HG03342 (cell line): ENCODE measurements around the gene AQP2.

Experiments used
- ATAC-seq: cut with Tn5 transposase; IDR thresholded peaks from one replicate; pipeline ENCODE4 v1.9.1; 2021; ENCODE audit warnings: mild to moderate bottlenecking, moderate library complexity; ENCODE audit not compliant: unreplicated experiment

The AQP2 gene, protein sequence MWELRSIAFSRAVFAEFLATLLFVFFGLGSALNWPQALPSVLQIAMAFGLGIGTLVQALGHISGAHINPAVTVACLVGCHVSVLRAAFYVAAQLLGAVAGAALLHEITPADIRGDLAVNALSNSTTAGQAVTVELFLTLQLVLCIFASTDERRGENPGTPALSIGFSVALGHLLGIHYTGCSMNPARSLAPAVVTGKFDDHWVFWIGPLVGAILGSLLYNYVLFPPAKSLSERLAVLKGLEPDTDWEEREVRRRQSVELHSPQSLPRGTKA

GRCh38 chr12:49950273-49951251 lies at the start of gene AQP2:
AQP2 (plus strand) TSS chr12:49950737; CDS start chr12:49950831, 94 bp downstream.
- no peak for ATAC-seq

DNA sequence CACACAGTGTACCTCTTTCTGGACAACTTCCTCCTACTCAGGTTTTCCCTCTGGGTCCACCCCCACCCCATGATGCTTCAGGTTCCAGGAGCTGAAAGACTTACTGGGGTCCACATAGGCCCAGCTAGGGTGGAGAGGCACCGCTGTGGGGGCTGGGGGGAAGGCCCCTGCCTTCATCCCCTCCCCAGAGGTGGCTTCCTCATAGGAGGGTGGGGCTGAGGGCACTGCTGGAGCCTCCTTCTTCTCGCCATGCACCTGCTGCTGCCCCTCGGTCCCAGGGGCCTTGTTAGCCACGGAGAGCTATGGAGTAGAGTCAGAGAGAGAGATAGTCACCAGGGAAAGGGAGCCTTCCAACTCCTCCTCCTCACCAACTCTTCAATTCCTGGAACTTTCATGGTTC lies 49.5 kb upstream of the AQP2 start:
- ATAC-seq = no peak

DNA sequence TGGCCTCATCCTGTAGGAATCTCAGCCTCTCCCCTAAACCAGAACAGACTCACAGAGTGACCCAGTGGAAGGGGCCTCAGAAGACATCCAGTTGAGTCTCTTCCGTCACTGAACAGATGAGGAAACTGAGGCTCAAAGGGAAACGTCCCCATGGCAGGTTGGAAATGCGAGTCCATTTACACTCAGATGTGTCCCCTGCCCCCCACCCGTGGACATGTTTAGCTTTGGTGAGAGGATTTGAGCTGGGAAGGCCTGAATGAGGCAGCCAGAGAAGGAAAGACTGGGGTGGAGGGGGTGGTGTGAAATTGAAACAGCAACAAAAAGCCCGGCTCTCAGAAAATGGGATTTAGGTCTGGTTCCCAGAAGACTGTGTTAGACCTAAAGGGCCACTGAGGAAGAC lies 48.6 kb upstream of the AQP2 start:
- no peak for ATAC-seq

DNA sequence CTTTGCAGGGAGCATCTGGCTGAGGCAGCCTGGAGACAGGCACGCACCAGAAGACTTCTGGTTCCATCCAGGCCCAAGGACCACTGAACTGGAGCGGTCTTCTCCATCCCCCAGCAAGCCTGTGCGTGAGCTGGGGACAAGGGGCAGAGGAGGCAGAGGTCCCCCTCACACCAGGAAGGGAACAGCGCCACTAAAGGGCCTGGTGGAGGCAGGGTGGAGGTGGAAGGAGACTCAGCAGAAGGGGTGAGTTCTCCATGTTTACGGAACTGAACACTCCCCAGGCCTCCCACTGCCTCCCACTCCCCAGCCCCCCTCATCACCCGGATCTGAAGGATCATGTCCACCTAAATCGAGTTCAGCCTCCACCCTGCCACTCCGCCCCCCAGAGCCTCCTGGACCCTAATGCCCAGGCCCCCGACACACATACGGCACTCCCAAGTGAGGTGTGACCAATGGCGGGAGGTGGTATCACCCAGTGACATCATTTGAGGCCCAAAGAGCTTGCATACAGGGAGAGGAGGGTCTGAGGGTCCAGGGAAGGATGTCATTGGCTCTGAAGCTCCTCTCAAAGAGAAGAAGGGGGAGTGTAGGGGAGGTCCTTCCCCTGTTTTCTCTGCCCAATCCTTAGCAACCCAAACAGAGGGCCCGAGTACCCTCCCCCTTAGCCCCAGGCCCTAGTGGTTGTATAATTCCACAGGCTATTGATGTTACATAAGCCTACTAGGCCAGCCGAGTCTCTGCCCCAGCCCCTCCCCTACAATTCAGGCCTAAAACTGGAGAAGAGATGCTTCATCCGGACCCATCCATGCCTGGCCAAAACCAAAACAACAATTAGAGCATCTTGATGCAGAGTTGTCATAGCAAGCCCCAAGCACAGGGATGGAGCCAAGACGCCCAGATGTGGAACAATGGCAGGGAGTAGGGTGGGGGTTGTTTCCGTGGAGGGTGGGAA lies 47.9 kb upstream of the AQP2 start:
- no peak for ATAC-seq

DNA sequence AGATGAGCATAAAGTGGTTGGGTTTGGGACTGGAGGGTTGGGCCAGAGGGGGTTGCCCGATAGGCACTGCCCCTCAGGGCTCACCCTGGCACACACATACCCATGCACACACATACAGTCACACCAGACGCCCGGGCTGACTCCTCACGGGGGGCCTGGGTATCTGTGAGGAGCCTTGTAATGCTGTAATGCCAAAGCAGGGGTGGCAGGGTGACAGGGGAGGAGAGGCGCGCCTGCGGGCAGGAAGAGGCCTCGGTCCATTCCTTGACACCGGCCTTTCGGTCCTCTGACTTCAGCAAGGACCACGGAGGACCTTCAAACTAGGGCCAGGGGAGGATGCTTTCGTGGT lies 47.2 kb upstream of the AQP2 start:
- ATAC-seq = no peak

DNA sequence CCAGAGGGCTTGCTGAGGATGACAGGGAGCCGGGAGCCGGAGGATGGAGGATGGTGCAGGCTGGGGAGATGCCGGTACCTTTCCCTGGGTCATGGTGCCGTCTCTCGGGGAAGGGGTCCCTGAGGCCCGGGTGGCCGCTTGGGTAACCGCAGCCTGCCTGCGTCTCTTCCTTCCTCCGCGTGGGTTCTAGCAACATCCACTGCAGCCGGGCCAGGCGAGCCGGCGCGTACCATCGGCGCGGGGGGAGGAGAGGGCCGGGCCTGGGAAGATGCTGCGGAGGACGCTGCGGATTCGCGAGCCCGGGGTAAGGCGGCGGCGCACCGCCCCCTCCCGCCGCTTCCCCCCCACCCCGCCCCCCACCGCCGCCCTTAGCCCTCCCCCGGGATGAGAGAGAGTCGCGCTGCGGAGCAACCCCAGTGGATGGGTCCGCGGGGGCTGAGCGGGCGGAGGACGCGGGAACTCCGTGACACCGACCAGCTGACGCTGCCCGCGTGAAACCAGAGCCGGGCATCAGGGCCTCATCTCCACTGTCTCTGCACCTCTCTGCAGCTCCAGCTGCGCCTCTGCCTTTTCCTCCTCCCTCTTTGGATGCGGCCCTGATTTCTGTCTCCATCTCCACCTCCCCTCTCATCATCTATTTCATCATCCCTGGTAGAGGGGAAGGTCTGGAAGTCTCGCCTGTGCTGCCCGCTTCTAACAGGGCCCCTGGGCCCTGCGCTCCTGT lies 46.7 kb upstream of the AQP2 start, which contains the start of gene FAIM2:
FAIM2 (minus strand) TSS at position 201 of the 724 bp plus-strand sequence; CDS start at position 93, 108 bp downstream.
- ATAC-seq = no peak

DNA sequence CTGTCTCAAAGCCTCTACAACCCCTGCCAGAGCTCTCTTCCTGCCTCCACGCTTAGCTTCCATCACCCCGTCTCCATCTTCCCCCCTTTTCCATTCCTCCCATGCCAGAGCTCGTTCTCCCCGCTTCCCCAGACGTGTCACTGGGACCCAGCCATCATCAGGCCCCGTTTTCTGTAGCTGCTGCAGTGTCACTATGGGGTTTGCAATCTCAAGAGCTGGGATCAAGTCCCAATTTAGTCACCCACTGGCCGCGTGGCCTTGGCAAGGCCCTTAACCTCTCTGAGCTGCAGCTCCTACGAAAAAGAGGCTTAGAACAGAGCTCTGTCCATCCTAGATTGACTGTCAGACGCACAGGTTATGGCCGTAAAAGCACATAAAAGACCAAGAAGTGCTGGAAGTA lies 45.9 kb upstream of the AQP2 start:
- ATAC-seq = no peak

- ATAC-seq = no peak
Observed at GRCh38 chr12:49905718-49906314, 44.7 kb upstream of the AQP2 start.

GRCh38 chr12:49907352-49907751 lies 43.2 kb upstream of the AQP2 start:
- ATAC-seq = no peak

- ATAC-seq = no peak
Observed at GRCh38 chr12:49909356-49909755, 41.2 kb upstream of the AQP2 start.

GRCh38 chr12:49909826-49910225 lies 40.7 kb upstream of the AQP2 start:
- no peak for ATAC-seq

GRCh38 chr12:49910331-49911212 lies 40.0 kb upstream of the AQP2 start:
- no peak for ATAC-seq

DNA sequence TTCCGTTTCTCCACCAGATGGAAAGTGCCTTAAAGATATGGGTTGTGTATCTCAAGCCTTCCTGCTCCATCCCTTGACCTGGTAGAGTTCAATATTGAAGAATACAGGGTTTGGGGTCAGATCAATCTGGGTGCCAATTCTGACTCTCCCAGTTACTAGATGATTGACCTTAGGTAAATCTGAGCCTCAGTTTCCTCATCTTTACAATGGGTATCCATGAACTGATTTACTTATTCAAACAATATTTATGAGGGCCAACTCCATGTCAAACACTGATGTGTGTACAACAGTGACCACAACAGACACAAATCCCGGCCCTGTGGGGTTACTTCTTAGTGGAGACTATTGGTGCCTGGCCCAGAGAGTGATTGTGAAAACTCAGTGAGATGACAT lies 39.3 kb upstream of the AQP2 start:
- no peak for ATAC-seq

DNA sequence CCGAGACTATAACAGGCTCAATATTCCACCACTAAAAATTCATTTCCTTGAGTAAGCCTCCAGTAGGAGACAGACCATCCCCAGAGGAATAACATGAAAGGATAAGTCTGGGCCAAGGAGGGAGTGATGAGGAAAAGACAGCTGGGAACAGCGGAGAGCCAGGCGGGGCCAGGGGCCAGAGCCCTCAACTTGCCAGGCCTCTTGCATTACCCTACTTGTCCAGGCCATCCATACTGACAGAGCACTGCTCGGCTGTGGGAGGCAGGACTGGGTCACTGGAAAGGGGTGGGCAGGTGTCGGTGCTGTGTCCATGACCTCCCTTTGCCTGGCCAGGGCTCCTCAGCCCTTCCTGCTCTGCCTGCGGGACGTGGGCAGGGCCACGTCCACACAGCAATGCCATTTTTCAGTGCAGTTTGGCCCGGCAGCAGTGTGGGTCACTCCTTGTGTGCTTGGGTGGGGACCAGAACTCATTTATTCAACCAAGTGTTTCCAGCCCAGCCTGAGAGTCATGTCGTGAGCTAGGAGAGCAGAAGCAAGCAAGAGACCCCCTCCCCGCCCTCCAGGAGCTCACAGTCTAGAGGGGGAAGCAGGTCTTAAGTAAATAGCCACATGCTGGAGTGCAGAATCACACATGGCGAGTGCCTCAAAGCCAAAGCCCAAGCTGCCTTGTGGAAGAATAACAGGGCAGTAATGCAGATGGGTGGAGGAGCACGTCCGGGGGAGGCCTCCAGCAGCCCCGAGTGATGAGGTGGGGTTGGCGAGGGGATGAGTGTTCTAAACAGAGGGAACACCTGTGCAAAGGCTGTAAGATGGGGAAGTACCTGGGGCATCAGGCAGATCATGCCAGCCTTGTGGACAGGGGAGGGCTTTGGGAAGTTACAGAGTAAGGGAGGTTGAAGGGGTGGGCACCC lies 37.9 kb upstream of the AQP2 start:
- no peak for ATAC-seq

DNA sequence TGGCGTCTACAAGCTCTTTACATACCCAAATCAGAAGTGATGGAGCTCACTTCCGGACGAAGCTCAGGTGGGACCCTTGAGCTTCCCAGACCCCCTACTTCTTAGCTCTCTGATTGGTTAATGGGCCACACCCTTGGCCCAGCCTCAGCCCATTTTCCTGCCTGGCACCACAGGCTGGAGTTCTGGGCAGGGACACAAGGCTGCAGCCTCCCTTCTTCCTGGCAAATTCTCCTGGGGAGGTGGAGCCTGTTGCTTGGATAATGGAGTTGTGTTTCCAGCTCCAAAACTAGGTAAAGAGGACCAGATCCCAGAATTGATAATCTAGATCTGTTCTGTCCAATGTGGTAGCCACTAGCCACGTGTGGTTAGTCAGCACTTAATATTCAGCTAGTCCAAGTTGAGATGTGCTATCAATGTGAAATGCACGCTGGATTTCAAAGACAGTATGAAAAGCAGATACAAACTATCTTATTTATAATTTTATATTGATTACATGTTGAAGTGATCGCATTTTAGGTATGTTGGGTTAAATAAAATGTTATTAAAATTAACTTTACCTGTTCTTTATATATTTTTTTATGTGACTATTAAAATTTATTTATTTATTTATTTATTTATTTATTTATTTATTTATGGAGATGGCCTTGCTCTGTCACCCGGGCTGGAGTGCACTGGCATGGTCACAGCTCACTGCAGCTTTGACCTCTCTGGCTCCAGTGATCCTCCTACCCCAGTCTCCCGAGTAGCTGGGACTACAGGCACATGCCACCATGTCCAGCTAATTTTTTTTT lies 34.2 kb upstream of the AQP2 start:
- ATAC-seq = no peak

GRCh38 chr12:49917166-49917787 lies 33.3 kb upstream of the AQP2 start:
- ATAC-seq = no peak

DNA sequence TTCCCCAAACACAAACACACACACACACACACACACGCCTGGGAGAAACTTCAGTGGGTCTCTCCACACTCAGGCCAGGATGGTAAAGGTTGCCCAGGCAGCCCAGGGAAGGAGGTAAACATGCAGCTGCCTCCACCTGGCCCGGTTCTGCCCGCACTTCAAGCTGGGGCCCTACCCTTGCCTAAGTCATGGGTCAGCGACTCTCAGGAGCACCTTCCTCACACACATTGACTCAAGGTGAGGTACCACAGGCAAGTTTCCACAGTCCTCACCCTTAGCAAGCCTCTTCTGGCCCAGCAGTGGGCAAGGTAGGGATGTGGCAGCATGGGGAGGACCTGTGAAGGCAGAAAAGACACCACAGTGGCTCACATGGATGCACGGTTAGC lies 32.8 kb upstream of the AQP2 start:
- ATAC-seq = no peak
